ENCODE data around the gene ZNF18. TPM values are rescaled to one million over a fixed set of nuclear protein-coding genes. Genes with fewer than 3 reads are reported as not detected.
A peak's percentile ranks its signal among the peaks of the same experiment; 100 is the strongest.
"Not testable (repeated sequence)": the region's sequence is repeated elsewhere in the genome, so short reads cannot be mapped to it uniquely, and the experiment has no call there.

ZNF18 gene
- total and polyA plus RNA-seq, 2 experiments from 2014 or later: 7.9 to 11.3 TPM

GRCh38 chr17:11986179-11986941 is 10.9 kb downstream of the ZNF18 start:
- Histone ChIP-seq H3K4me1 (ENCODE audit: insufficient read depth) (no peaks in the 10 kb centered on the region), H2AFZ (no peak overlapping the region), H3K9ac (no peak overlapping the region), H3K4me2 (ENCODE audit: unreplicated experiment) (no peak overlapping the region), H3K27ac (no peak overlapping the region), H3K9me2 (ENCODE audit: insufficient read depth) (no peaks in the 10 kb centered on the region), H3K4me3 (no peak overlapping the region), H3F3A (ENCODE audit: insufficient read depth) (no peaks in the 10 kb centered on the region), H3K36me3 (ENCODE audit: low read depth) (peaks cover 9% of the 10 kb centered on the region; the same call in 1 of the 2 replicates), H3K79me2 (ENCODE audit: insufficient read depth) (no peaks in the 10 kb centered on the region), H3K27me3 (replicated peaks; ENCODE audit: insufficient read depth) (no peaks in the 10 kb centered on the region), H3K9me3 (ENCODE audit: low read depth) (no peaks in the 10 kb centered on the region), H4K20me1 (ENCODE audit: insufficient read depth) (no peaks in the 10 kb centered on the region)
- in situ Hi-C loops (cut with MboI): no loop called here
- DNase-seq: peak; percentile 9
- TF ChIP-seq EZH2 (IDR thresholded peaks at IDR 0.05; ENCODE audit: insufficient read depth, poor library complexity, severe bottlenecking) (no peak), EZH2phosphoT487 (IDR thresholded peaks at IDR 0.05; ENCODE audit: insufficient read depth, low read depth) (no peak)
- WGBS, 2 experiments (ENCODE audit: low coverage in 1 of 2, low lambda C conversion rate in 2 of 2, missing lambda C conversion rate in 2 of 2): 44 to 51% methylated on average over 4 of the region's 4 CpGs

- H3K4me1 ChIP-seq (ENCODE audit: insufficient read depth): no peaks in the 10 kb centered on the region
- H3K27ac ChIP-seq: no peak overlapping the region
- H3F3A ChIP-seq (ENCODE audit: insufficient read depth): no peaks in the 10 kb centered on the region
- WGBS, 2 experiments (ENCODE audit: low coverage in 1 of 2, low lambda C conversion rate in 2 of 2, missing lambda C conversion rate in 2 of 2): 93 to 97% methylated on average over 4 of the region's 4 CpGs
- in situ Hi-C loops (cut with MboI): no loop called here
- no peak for DNase-seq
- no peaks in the 10 kb centered on the region for H3K9me2 ChIP-seq (ENCODE audit: insufficient read depth)
- no peak overlapping the region for H2AFZ ChIP-seq
- H3K9ac ChIP-seq: no peak overlapping the region
- H3K36me3 ChIP-seq (ENCODE audit: low read depth): peaks cover 13% of the 10 kb centered on the region; the same call in 1 of the 2 replicates
- no peaks in the 10 kb centered on the region for H4K20me1 ChIP-seq (ENCODE audit: insufficient read depth)
- no peak overlapping the region for H3K4me2 ChIP-seq (ENCODE audit: unreplicated experiment)
- H3K79me2 ChIP-seq (ENCODE audit: insufficient read depth): no peaks in the 10 kb centered on the region
- TF ChIP-seq EZH2phosphoT487 (IDR thresholded peaks at IDR 0.05; ENCODE audit: insufficient read depth, low read depth) (no peak), EZH2 (IDR thresholded peaks at IDR 0.05; ENCODE audit: insufficient read depth, poor library complexity, severe bottlenecking) (no peak)
- H3K4me3 ChIP-seq: no peak overlapping the region
- H3K9me3 ChIP-seq (ENCODE audit: low read depth): no peaks in the 10 kb centered on the region
- no peaks in the 10 kb centered on the region for H3K27me3 ChIP-seq (replicated peaks; ENCODE audit: insufficient read depth)
These were observed 15.4 kb downstream of the ZNF18 start for GRCh38 chr17:11981862-11982261.

GRCh38 chr17:11980813-11981212 is 16.5 kb downstream of the ZNF18 start:
- Histone ChIP-seq H3K27ac (no peak overlapping the region), H3K9me2 (ENCODE audit: insufficient read depth) (no peaks in the 10 kb centered on the region), H2AFZ (no peak overlapping the region), H3K4me2 (ENCODE audit: unreplicated experiment) (no peak overlapping the region), H3K4me3 (no peak overlapping the region), H3K36me3 (ENCODE audit: low read depth) (peaks cover 13% of the 10 kb centered on the region; the same call in 1 of the 2 replicates), H3F3A (ENCODE audit: insufficient read depth) (no peaks in the 10 kb centered on the region), H3K79me2 (ENCODE audit: insufficient read depth) (no peaks in the 10 kb centered on the region), H4K20me1 (ENCODE audit: insufficient read depth) (no peaks in the 10 kb centered on the region), H3K27me3 (replicated peaks; ENCODE audit: insufficient read depth) (no peaks in the 10 kb centered on the region), H3K9ac (no peak overlapping the region), H3K9me3 (ENCODE audit: low read depth) (no peaks in the 10 kb centered on the region), H3K4me1 (ENCODE audit: insufficient read depth) (no peaks in the 10 kb centered on the region)
- peak; percentile 26 for DNase-seq
- whole genome bisulfite sequencing, 2 experiments (ENCODE audit: low coverage in 1 of 2, low lambda C conversion rate in 2 of 2, missing lambda C conversion rate in 2 of 2): 60 to 64% methylated on average over 2 of the region's 2 CpGs
- in situ Hi-C loops (cut with MboI): no loop called here
- TF ChIP-seq EZH2 (IDR thresholded peaks at IDR 0.05; ENCODE audit: insufficient read depth, poor library complexity, severe bottlenecking) (no peak), EZH2phosphoT487 (IDR thresholded peaks at IDR 0.05; ENCODE audit: insufficient read depth, low read depth) (no peak)

GRCh38 chr17:11979795-11980194 is 17.5 kb downstream of the ZNF18 start:
- H3K36me3 ChIP-seq (ENCODE audit: low read depth): peaks cover 13% of the 10 kb centered on the region; the same call in 1 of the 2 replicates
- no peak overlapping the region for H3K4me2 ChIP-seq (ENCODE audit: unreplicated experiment)
- H3K4me3 ChIP-seq: no peak overlapping the region
- TF ChIP-seq EZH2 (IDR thresholded peaks at IDR 0.05; ENCODE audit: insufficient read depth, poor library complexity, severe bottlenecking): no peak
- TF ChIP-seq EZH2phosphoT487 (IDR thresholded peaks at IDR 0.05; ENCODE audit: insufficient read depth, low read depth): no peak
- no peaks in the 10 kb centered on the region for H3K79me2 ChIP-seq (ENCODE audit: insufficient read depth)
- H4K20me1 ChIP-seq (ENCODE audit: insufficient read depth): no peaks in the 10 kb centered on the region
- no peak for DNase-seq
- in situ Hi-C loops (cut with MboI): no loop called here
- no peaks in the 10 kb centered on the region for H3K9me3 ChIP-seq (ENCODE audit: low read depth)
- H3K27me3 ChIP-seq (replicated peaks; ENCODE audit: insufficient read depth): no peaks in the 10 kb centered on the region
- 75 to 79% methylated on average over 3 of the region's 3 CpGs for whole genome bisulfite sequencing, 2 experiments (ENCODE audit: low coverage in 1 of 2, low lambda C conversion rate in 2 of 2, missing lambda C conversion rate in 2 of 2)
- H2AFZ ChIP-seq: no peak overlapping the region
- H3K27ac ChIP-seq: no peak overlapping the region
- H3K9ac ChIP-seq: no peak overlapping the region
- no peaks in the 10 kb centered on the region for H3F3A ChIP-seq (ENCODE audit: insufficient read depth)
- H3K9me2 ChIP-seq (ENCODE audit: insufficient read depth): no peaks in the 10 kb centered on the region
- no peaks in the 10 kb centered on the region for H3K4me1 ChIP-seq (ENCODE audit: insufficient read depth)

GRCh38 chr17:11972741-11973140 is 24.5 kb downstream of the ZNF18 start:
- not testable (repeated sequence) for H3K4me3 ChIP-seq; H3K4me2 ChIP-seq (ENCODE audit: unreplicated experiment); H3K79me2 ChIP-seq (ENCODE audit: insufficient read depth); H3K27me3 ChIP-seq (replicated peaks; ENCODE audit: insufficient read depth); H3K9ac ChIP-seq; H3K9me3 ChIP-seq (ENCODE audit: low read depth); H4K20me1 ChIP-seq (ENCODE audit: insufficient read depth); H3K4me1 ChIP-seq (ENCODE audit: insufficient read depth); DNase-seq; H2AFZ ChIP-seq; H3K9me2 ChIP-seq (ENCODE audit: insufficient read depth); H3K36me3 ChIP-seq (ENCODE audit: low read depth); H3K27ac ChIP-seq; H3F3A ChIP-seq (ENCODE audit: insufficient read depth)
- WGBS, 2 experiments (ENCODE audit: low coverage in 1 of 2, low lambda C conversion rate in 2 of 2, missing lambda C conversion rate in 2 of 2): 93 to 96% methylated on average over 3 to 19 of the region's 19 CpGs
- in situ Hi-C loops (cut with MboI): loop anchor here (25.0 kb wide), 1 partner anchor 1335 kb away; no protein-coding TSS in a partner anchor
